ENCODE data around the gene ADSS1. TPM values are rescaled to one million over a fixed set of nuclear protein-coding genes. Genes with fewer than 3 reads are reported as not detected.

The ADSS1 gene
- total RNA-seq, 1 experiment from 2014 or later: 2.8 TPM

GRCh38 chr14:104768437-104769323 is 44.7 kb downstream of the ADSS1 start:
- peak; percentile 67 for DNase-seq (ENCODE audit: low read depth)

GRCh38 chr14:104769324-104770071 is 45.5 kb downstream of the ADSS1 start:
- DNase-seq (ENCODE audit: low read depth): no peak

DNA sequence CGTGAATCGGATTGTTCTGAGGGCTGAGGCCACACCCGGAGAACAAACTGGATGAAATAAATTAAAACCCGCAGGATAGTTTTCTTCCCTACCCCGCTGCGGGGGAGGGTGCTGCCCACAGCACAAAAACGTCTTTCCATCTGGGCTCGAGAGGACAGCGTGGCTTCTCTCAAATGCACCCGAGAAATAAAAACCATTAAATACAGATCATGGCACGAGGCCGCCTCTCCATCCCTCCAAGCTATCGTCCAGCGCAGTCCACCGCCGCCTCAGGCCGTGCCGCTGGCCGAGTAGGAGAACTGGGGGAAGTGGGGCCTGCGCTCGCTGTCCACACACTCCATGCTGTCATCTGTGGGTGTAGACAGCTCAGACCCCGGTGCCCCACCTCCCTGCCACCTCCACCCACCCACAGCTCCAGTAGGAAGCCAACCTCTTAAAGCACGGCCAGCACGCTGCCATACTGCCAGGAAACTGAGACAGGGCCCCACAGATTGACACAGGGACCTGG is 46.1 kb downstream of the ADSS1 start:
- DNase-seq (ENCODE audit: low read depth): no peak

DNA sequence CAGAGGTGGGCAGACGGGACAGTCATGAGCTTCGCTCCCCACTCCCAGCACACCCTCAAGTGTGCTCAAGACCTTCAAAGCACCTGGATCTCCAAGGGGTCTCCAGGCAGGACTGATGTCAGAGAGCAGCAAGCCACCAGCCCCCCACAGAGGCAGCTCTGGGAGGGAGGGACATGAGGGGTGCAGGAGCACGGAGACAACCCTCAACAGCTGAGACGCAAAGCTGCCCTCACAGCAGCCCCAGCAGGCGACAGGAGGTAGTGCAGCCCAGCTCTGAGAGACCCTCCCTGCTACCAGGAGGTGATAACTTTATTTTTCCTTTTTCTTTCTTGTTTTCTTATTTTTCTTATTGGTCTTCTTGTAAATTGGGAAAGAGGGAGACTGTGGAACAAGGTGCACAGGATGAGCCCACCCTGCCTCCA is 46.8 kb downstream of the ADSS1 start:
- peak; percentile 34 for DNase-seq (ENCODE audit: low read depth)

DNA sequence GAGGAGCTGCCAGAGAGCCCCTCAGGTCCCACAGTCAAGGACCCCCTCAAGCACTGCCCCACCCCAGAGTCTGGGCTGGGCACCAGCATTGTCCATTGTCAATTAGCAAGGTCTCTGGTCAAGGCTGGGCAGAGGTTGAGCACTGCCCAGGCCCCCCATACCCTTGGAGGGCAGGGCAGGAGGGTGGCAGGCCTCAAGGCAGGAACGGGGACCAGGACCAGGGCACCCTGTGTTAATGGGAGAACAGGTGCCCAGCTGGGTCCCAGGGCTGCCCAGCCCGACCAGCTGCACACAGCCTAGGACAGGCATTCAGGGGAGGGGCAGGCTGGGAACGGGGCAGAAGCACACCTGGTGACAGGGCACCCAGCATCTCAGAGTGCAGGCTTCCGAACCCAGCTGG is 47.3 kb downstream of the ADSS1 start:
- no peak for DNase-seq (ENCODE audit: low read depth)

GRCh38 chr14:104771918-104772706 is 48.1 kb downstream of the ADSS1 start:
- no peak for DNase-seq (ENCODE audit: low read depth)

DNA sequence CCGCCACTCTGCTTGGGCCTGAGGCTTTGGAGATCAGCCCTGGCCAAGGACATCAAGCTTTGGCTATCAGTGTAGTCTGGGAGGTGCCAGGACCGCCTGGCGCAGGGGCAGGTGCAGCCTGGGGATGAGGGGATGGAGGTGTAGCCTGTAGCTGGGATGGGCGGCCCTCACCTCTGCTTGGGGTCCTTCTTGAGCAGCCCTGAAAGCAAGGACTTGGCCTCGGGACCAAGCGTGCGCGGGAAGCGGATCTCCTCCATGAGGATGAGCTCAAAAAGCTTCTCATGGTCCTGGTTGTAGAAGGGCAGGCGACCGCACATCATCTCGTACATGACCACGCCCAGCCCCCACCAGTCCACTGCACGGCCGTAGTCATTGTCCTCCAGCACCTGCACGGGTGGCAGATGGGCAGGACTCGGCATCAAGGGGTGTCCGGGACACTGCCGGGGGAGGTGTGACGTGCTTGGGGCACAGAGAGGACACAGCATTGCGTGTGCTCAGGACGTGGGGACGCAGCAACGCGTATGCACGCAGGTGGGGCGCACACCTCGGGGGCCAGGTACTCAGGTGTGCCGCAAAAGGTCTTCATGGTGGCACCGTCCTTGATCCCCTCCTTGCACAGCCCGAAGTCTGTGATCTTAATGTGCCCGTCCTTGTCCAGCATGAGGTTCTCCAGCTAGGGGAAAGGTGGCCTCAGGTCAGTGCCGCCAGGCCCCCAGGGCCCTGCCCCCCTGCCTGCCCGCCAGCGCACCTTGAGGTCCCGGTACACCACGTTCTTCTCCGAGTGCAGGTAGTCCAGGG is 48.9 kb downstream of the ADSS1 start:
- no peak for DNase-seq (ENCODE audit: low read depth)

GRCh38 chr14:104773505-104774452 is 49.8 kb downstream of the ADSS1 start:
- DNase-seq (ENCODE audit: low read depth): peak; percentile 12

GRCh38 chr14:104774453-104775072 is 50.5 kb downstream of the ADSS1 start:
- no peak for DNase-seq (ENCODE audit: low read depth)

- DNase-seq (ENCODE audit: low read depth): no peak
These were observed 51.1 kb downstream of the ADSS1 start for GRCh38 chr14:104775073-104775489.

DNA sequence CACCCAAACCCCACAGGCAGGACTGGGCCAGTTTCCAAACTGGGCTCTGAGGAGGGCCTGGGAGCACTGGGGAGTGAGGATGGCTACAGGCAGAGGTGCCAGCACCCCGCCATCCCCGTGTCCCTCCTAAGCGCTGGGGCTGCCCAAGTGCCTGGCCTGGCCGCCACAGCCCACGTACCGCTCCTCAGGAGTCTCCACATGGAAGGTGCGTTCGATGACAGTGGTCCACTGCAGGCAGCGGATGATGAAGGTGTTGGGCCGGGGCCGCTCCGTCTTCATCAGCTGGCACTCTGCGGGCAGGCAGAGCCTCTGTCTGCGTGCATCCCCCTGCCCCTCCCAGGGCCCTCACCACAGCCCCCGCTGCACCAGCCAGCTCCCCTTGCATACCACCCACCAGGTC is 52.5 kb downstream of the ADSS1 start:
- DNase-seq (ENCODE audit: low read depth): no peak

DNA sequence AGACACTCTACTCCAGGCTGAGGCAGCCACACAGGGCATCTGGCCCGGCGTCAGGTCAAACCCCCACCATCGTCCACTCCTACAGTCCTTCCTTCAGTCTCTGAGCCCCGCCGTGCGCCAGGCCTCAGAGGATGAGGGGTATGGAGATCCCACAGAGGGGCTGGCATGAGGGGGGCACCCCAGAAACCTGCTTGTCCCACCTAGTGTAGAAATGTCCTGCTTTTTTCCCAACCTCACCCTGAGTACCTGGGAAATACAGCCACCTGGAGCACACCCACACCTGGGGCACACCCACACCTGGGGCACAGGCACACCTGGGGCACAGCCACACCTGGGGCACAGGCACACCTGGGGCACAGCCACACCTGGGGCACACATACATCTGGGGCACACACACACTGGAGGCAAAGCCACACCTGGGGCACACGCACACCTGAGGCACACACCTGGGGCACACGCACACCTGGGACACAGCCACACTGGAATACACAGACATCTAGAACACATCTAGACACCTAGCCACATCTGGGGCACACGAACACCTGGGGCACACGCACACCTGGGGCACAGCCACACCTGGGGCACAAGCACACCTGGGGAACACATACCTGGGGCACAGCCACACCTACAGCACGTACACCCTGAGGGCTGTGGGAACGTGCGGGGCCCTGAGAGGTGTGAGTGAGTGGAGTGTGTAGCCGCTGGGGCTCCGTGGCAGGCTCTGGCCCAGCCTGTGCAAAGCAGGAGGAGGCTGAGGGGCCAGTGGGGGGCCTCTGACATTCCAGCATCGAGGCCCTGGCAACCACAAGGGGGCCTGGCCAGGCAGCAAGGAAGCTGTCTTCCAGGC is 53.2 kb downstream of the ADSS1 start:
- DNase-seq (ENCODE audit: low read depth): no peak

DNA sequence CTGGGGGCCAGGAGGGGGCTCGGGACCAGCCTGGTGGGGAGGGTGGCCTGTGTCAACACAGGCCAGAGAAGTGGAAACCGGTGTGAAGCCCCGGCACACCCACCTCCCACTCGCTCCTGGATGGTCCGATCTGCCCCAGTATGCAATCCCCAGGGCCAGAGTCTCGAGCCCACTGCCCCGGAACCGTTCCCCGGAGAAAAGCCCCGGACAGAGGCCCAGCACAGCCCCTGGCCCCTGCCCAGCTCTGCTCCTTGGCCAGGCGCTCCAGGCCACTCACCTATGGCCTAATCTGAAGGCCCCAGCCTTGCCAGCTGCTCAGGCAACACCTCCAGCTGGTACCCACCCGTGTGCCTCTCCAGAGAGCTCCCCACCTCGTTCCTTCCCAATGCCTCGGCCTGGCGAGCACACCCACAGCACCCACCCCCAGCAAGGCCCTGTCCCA is 53.8 kb downstream of the ADSS1 start:
- no peak for DNase-seq (ENCODE audit: low read depth)

- DNase-seq (ENCODE audit: low read depth): no peak
These were observed 54.8 kb downstream of the ADSS1 start for GRCh38 chr14:104778694-104779331.

GRCh38 chr14:104779776-104780512 is 55.9 kb downstream of the ADSS1 start:
- DNase-seq (ENCODE audit: low read depth): no peak

GRCh38 chr14:104780513-104781030 is 56.5 kb downstream of the ADSS1 start:
- DNase-seq (ENCODE audit: low read depth): no peak
